Endothelial cell of umbilical vein (primary cell): ENCODE results near the gene FSD1L. TPM values are rescaled to one million over a fixed set of nuclear protein-coding genes. Genes with fewer than 3 reads are reported as not detected.

Experiments used
- BruUV-seq: library from RNA; stranded (reverse); fragments of 400-500 nt; replicated peaks from 2 replicates; lab custom pipeline; 2021; lab: Mats Ljungman, UMichigan
- CTCF ChIA-PET: fragments of 300-600, 350-600 bp; sonication (Branson Sonifier 250); formaldehyde crosslinking; loops from one replicate; lab custom pipeline; 2021; ENCODE audit warnings: antibody characterized with exemption, inconsistent platforms; lab: Charles Lee
- POLR2A ChIA-PET: fragments of 300-600, 350-600 bp; sonication (Branson Sonifier 250); formaldehyde crosslinking; loops from one replicate; lab custom pipeline; 2021; ENCODE audit warnings: antibody characterized with exemption, inconsistent platforms; lab: Charles Lee
- DNase-seq: peaks from one replicate; pipeline ENCODE4 v3.0.0-alpha.2; 2011; ENCODE audit warnings: low read depth, low spot score
- FAIRE-seq: peaks from 2 replicates; lab custom pipeline; 2011; peaks lifted over from hg19 to GRCh38; lab: Jason Lieb, UNC
- H2AFZ ChIP-seq: 2 replicates; pipeline ENCODE4 v1.6.0; 2012; ENCODE audit warnings: low read depth, low read length, control low read depth, inconsistent platforms
- H3K27ac ChIP-seq: 2 replicates; pipeline ENCODE4 v1.5.1; 2011; ENCODE audit warnings: low read depth, mild to moderate bottlenecking, control low read depth, low read length, moderate library complexity; ENCODE audit not compliant: insufficient read depth
- H3K27me3 ChIP-seq, 2 experiments: 2 replicates each; pipeline versions ENCODE4 v1.6.0 to v1.6.1; 2011; ENCODE audit warnings: low read length in 2 of 2, mixed read lengths in 1 of 2; ENCODE audit not compliant: control insufficient read depth in 2 of 2, insufficient read depth in 2 of 2
- H3K36me3 ChIP-seq, 2 experiments: 2 replicates in 1 of 2; 3 replicates in 1 of 2; pipeline ENCODE4 v1.5.1; 2011; ENCODE audit warnings: low read length in 2 of 2, mild to moderate bottlenecking in 1 of 2, moderate library complexity in 1 of 2; ENCODE audit not compliant: control insufficient read depth in 2 of 2, insufficient read depth in 2 of 2; ENCODE audit errors: extremely low read depth in 1 of 2
- H3K4me1 ChIP-seq: 3 replicates; pipeline ENCODE4 v1.5.1; 2011; ENCODE audit warnings: mild to moderate bottlenecking, low read length; ENCODE audit not compliant: control insufficient read depth, insufficient read depth; ENCODE audit errors: extremely low read depth
- H3K4me2 ChIP-seq: 2 replicates; pipeline ENCODE4 v1.6.1; 2011; ENCODE audit warnings: low read length, control low read depth, mixed read lengths; ENCODE audit not compliant: insufficient read depth
- H3K4me3 ChIP-seq, 3 experiments: fragments of 200-600 bp in 1 of 3; sonication (generic), shearing (Covaris generic) in 1 of 3; replicated peaks in 1 of 3; 2 replicates each; pipeline ENCODE4 v1.5.1; 2011 to 2016; ENCODE audit warnings: control low read depth in 3 of 3, low read length in 3 of 3, mild to moderate bottlenecking in 2 of 3, inconsistent platforms in 1 of 3, low read depth in 1 of 3, moderate library complexity in 1 of 3; ENCODE audit not compliant: insufficient read depth in 1 of 3
- H3K79me2 ChIP-seq: 2 replicates; pipeline ENCODE4 v1.6.0; 2012; ENCODE audit warnings: low read length, inconsistent platforms; ENCODE audit not compliant: control insufficient read depth, insufficient read depth
- H3K9ac ChIP-seq: replicated peaks from 2 replicates; pipeline ENCODE3; 2011; ENCODE audit warnings: low read length, control low read depth; ENCODE audit not compliant: insufficient read depth; ENCODE audit errors: extremely low read depth
- H3K9me1 ChIP-seq: replicated peaks from 3 replicates; pipeline ENCODE4 v1.6.0; 2011; ENCODE audit warnings: mild to moderate bottlenecking, low read length; ENCODE audit not compliant: control insufficient read depth, insufficient read depth; ENCODE audit errors: extremely low read depth
- H3K9me3 ChIP-seq: replicated peaks from 2 replicates; pipeline ENCODE4 v1.5.1; 2012; ENCODE audit warnings: low read length, inconsistent platforms; ENCODE audit not compliant: control insufficient read depth, insufficient read depth
- H4K20me1 ChIP-seq: replicated peaks from 2 replicates; pipeline ENCODE3; 2011; ENCODE audit warnings: mild to moderate bottlenecking, low read length; ENCODE audit not compliant: control insufficient read depth, insufficient read depth; ENCODE audit errors: extremely low read depth
- EZH2 ChIP-seq: IDR thresholded peaks from 2 replicates; pipeline ENCODE4 v1.6.1; 2012; ENCODE audit warnings: borderline replicate concordance, low read depth, mild to moderate bottlenecking, moderate library complexity, low read length, inconsistent platforms; ENCODE audit not compliant: severe bottlenecking
- FOS ChIP-seq: IDR thresholded peaks from 2 replicates; pipeline ENCODE4 v1.6.1; 2011; ENCODE audit warnings: mild to moderate bottlenecking, low read length, moderate library complexity, borderline replicate concordance; ENCODE audit not compliant: insufficient read depth
- GATA2 ChIP-seq: IDR thresholded peaks from 2 replicates; pipeline ENCODE4 v1.7.0; 2011; ENCODE audit warnings: low read depth, mild to moderate bottlenecking, moderate library complexity, mixed read lengths, low read length; ENCODE audit not compliant: insufficient read length, insufficient read depth
- JUN ChIP-seq: IDR thresholded peaks from 2 replicates; pipeline ENCODE4 v1.6.1; 2011; ENCODE audit warnings: borderline replicate concordance, low read depth; ENCODE audit not compliant: insufficient read length, insufficient read depth
- MYC ChIP-seq: IDR thresholded peaks from one replicate; pipeline ENCODE4 v1.6.1; 2011; ENCODE audit warnings: mild to moderate bottlenecking, low read depth, low read length
- POLR2A ChIP-seq: IDR thresholded peaks from 2 replicates; pipeline ENCODE4 v1.6.1; 2012; ENCODE audit warnings: low read depth, mild to moderate bottlenecking, control low read depth, low read length
- POLR2AphosphoS5 ChIP-seq: IDR thresholded peaks from 2 replicates; pipeline ENCODE4 v1.6.1; 2012; ENCODE audit warnings: low read depth, mild to moderate bottlenecking, control low read depth, low read length, moderate library complexity; ENCODE audit not compliant: insufficient read depth
- dilution Hi-C: fragments of 300-500 bp; cut with MboI; formaldehyde crosslinking; loops from one replicate; pipeline ENCODE4 v1.15.0; 2019; ENCODE audit warnings: low sequenced_read_pairs; ENCODE audit not compliant: extremely low pct_ligation_motif_present
- intact Hi-C: fragments of 100-400 bp; cut with micrococcal nuclease; formaldehyde crosslinking; loops from one replicate; pipeline ENCODE4 v1.10.0; 2022
- polyA plus RNA-seq, 4 experiments: library from polyadenylated mRNA; depleted of rRNA in 3 of 4; stranded (reverse) in 3 of 4; unstranded in 1 of 4; fragments of >200 nt; gene quantifications; 2 replicates each; pipeline versions ENCODE4 v1.2.1 to v1.2.3, GENCODE V29; 2011 to 2012; ENCODE audit warnings: missing spikeins in 1 of 4
- total RNA-seq: library from RNA; stranded (reverse); gene quantifications from 2 replicates; pipeline ENCODE4 v1.2.3, GENCODE V29; 2021
- TF ChIP-seq, protein P1 (sequence below), 2 donors: IDR thresholded peaks; 1 replicate in 1 of 2; 2 replicates in 1 of 2; pipeline ENCODE4 v1.5.1; 2011; ENCODE audit warnings: low read length in 2 of 2, mild to moderate bottlenecking in 2 of 2, moderate library complexity in 2 of 2, control low read depth in 1 of 2, inconsistent platforms in 1 of 2, low read depth in 1 of 2; ENCODE audit not compliant: insufficient read depth in 1 of 2; ENCODE audit errors: extremely low read depth in 1 of 2
- TF ChIP-seq, protein P2 (sequence below): IDR thresholded peaks from 2 replicates; pipeline ENCODE4 v1.6.1; 2011; ENCODE audit not compliant: insufficient read depth, insufficient read length

The FSD1L gene
- total and polyA plus RNA-seq, 2 donors (not counting 3 experiments of a cell fraction or from before 2014, with no cell fraction given): 0.69 to 8.5 TPM

DNA sequence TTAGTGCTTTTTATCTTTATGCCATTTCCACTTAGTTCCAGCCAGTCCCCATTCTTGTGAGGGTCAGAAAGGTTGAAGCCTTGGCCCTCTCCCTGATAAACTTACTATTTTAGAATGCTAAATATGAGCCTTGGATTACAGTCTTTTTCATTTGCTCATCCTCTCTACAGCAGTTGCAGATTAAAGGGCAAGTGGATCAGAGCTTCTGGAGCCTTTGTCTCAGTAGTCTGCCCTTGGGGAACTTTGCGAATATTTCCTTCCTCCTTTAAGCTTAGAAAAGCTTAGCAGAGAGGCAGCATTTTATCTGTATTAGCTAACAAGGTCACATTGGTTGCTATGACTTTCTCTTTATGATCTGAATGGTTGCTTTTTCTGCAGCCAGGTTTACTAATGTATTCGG, 11.5 kb downstream of the FSD1L start:
- Histone ChIP-seq H3K36me3 (no peaks in the 10 kb centered on the region), H3K27ac (no peak overlapping the region), H3K79me2 (peaks cover 71% of the 10 kb centered on the region), H4K20me1 (no peaks in the 10 kb centered on the region), H3K27me3 (no peaks in the 10 kb centered on the region), H3K4me2 (no peak overlapping the region), H3K9ac (no peak overlapping the region), H3K9me1 (no peaks in the 10 kb centered on the region), H2AFZ (no peak overlapping the region), H3K9me3 (no peaks in the 10 kb centered on the region), H3K4me1 (no peaks in the 10 kb centered on the region), H3K4me3 (no peak overlapping the region)
- dilution Hi-C loops: no loop called here
- TF ChIP-seq JUN (no peak), MYC (no peak), POLR2A (no peak), GATA2 (no peak), POLR2AphosphoS5 (no peak), EZH2 (no peak), FOS (no peak)
- TF ChIP-seq, protein P1, sequence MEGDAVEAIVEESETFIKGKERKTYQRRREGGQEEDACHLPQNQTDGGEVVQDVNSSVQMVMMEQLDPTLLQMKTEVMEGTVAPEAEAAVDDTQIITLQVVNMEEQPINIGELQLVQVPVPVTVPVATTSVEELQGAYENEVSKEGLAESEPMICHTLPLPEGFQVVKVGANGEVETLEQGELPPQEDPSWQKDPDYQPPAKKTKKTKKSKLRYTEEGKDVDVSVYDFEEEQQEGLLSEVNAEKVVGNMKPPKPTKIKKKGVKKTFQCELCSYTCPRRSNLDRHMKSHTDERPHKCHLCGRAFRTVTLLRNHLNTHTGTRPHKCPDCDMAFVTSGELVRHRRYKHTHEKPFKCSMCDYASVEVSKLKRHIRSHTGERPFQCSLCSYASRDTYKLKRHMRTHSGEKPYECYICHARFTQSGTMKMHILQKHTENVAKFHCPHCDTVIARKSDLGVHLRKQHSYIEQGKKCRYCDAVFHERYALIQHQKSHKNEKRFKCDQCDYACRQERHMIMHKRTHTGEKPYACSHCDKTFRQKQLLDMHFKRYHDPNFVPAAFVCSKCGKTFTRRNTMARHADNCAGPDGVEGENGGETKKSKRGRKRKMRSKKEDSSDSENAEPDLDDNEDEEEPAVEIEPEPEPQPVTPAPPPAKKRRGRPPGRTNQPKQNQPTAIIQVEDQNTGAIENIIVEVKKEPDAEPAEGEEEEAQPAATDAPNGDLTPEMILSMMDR (IDR thresholded peaks at IDR 0.05; ENCODE audit: extremely low read depth in 1 of 2, insufficient read depth in 1 of 2, low read depth in 1 of 2, low read length in 2 of 2): no peak
- TF ChIP-seq, protein P2, sequence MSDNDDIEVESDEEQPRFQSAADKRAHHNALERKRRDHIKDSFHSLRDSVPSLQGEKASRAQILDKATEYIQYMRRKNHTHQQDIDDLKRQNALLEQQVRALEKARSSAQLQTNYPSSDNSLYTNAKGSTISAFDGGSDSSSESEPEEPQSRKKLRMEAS: no peak
- no TSS peak for BruUV-seq
- no peak for FAIRE-seq
- ChIA-PET CTCF (interaction anchor here (1.1 to 1.4 kb wide), 2 partner anchors 11 to 16 kb away, joined by 3 to 4 read pairs; partner anchors contain the start of gene FSD1L), POLR2A (no interaction called here)
- DNase-seq: no peak
- intact Hi-C loops: no loop called here
